ENCODE measurements around the gene PHLDB3.
A peak's percentile ranks its signal among the peaks of the same experiment; 100 is the strongest.

The PHLDB3 gene

DNA sequence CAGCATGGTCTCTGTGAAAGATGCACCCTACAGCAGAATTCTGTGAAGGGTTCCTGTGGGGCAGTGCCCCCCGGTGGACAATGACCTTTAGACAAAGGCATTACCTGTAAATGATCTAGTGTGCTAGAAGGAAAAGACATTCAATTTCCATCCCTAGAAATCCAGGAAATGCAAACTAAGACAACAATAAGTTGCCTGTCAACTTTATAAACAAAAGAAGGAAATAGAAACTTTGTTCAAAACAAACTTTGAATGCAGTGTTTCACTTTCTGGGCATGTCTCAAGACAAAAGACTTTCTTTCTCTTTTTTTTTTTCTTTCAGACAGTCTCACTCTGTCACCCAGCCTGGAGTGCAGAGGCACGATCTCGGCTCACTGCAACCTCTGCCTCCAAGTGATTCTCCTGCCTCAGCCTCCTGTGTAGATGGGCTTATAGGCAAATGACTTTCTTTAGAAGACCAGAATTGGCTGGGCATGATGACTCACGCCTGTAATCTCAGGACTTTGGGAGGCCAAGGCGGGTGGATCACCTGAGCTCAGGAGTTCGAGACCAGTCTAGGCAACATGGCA, 74.3 kb downstream of the PHLDB3 start:
- Histone ChIP-seq H3K9ac (ENCODE audit: low read length) (no peak overlapping the region), H3K36me3 (ENCODE audit: control insufficient read depth, insufficient read depth, low read length) (no peaks in the 10 kb centered on the region), H3K4me1 (ENCODE audit: control insufficient read depth, insufficient read depth, low read length) (peaks cover 15% of the 10 kb centered on the region), H3K9me3 (ENCODE audit: control insufficient read depth, low read length) (no peaks in the 10 kb centered on the region), H3K27me3 (ENCODE audit: control insufficient read depth, insufficient read depth, low read length) (no peaks in the 10 kb centered on the region), H3K4me3 (ENCODE audit: low read length) (no peak overlapping the region)

DNA sequence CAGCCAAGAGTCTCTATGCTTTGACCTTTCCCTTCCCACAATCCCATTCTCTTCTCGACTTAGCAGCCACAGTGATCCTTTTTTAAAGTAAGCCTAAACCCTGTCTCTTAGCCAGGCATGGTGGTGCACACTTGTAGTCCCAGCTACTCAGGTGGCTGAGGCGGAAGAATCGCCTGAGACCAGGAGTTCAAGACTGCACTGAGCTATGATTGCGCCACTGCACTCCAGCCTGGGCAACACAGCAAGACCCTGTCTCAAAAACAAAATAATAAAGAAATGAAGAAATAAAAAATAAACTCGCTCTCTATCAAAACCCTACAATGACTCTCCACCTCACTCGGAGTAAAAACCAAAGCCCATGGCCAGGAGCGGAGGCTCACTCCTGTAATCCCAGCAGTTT, 75.2 kb downstream of the PHLDB3 start:
- Histone ChIP-seq H3K9ac (ENCODE audit: low read length) (no peak overlapping the region), H3K27me3 (ENCODE audit: control insufficient read depth, insufficient read depth, low read length) (no peaks in the 10 kb centered on the region), H3K4me3 (ENCODE audit: low read length) (no peak overlapping the region), H3K4me1 (ENCODE audit: control insufficient read depth, insufficient read depth, low read length) (peaks cover 17% of the 10 kb centered on the region), H3K9me3 (ENCODE audit: control insufficient read depth, low read length) (no peaks in the 10 kb centered on the region), H3K36me3 (ENCODE audit: control insufficient read depth, insufficient read depth, low read length) (no peaks in the 10 kb centered on the region)

DNA sequence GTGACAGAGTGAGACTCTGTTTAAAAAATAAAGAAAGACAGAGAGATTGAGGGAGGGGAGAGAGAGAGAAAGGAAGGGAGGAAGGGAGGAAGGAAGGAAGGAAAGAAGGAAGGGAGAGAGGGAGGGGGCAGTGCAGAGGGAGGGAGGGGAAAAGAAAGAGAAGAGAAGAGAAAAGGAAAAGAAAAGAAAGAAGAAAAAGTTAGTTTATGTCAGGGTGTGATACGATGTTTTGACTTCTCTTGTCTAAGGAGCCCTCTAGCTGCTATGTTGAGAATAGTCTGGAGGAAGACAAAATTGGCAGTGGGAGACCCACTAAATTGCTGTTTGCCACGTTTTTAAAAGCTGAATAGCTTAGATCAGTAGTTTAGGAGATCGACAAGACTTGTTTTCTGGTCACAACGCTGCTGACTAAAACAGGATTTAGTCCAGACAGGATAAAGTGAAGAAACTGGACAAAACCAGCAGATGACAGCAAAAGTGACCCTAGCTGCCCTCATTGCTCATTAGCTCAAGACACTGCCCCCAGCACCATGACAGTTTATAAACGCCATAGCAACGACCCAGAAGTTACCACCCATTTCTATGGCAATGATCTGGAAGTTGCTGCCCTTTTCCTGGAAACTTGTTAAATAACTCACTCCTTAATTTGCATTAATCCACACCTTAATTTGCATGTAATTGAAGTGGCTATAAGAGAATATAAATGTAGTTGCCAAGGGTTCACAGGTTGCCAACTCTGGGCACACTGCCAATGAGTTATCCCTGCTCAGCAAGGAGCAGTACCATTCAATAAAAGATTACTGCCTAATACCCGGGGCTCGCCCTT, 78.8 kb downstream of the PHLDB3 start:
- H3K36me3 ChIP-seq (ENCODE audit: control insufficient read depth, insufficient read depth, low read length) = no peaks in the 10 kb centered on the region
- no peaks in the 10 kb centered on the region for H3K9me3 ChIP-seq (ENCODE audit: control insufficient read depth, low read length)
- H3K9ac ChIP-seq (ENCODE audit: low read length) = peak overlapping the region; percentile 22
- H3K27me3 ChIP-seq (ENCODE audit: control insufficient read depth, insufficient read depth, low read length) = no peaks in the 10 kb centered on the region
- H3K4me1 ChIP-seq (ENCODE audit: control insufficient read depth, insufficient read depth, low read length) = peaks cover 17% of the 10 kb centered on the region
- no peak overlapping the region for H3K4me3 ChIP-seq (ENCODE audit: low read length)

Measured in mucosa of stomach (tissue), 1 donor.